Uterus (tissue), 4 donors: ENCODE results near the gene IL1RAP. TPM values are rescaled to one million over a fixed set of nuclear protein-coding genes. Genes with fewer than 3 reads are reported as not detected.
A peak's percentile ranks its signal among the peaks of the same experiment; 100 is the strongest.

ENCODE experiments used
- DNase-seq, 2 donors: peaks; one replicate each; pipeline ENCODE4 v3.0.0-alpha.2; 2019 to 2020
- H3K27ac ChIP-seq, 2 donors: fragments of 200-600 bp; sonication (generic); 1 replicate in 1 of 2; 2 replicates in 1 of 2; pipeline ENCODE4 v1.5.1; 2016 to 2018
- H3K27me3 ChIP-seq, 2 donors: fragments of 200-600 bp; sonication (generic); one replicate each; pipeline ENCODE4 v1.5.1; 2018 to 2019; ENCODE audit warnings: control low read depth in 1 of 2
- H3K36me3 ChIP-seq, 2 donors: fragments of 200-600 bp; sonication (generic); one replicate each; pipeline ENCODE4 v1.5.1; 2019; ENCODE audit warnings: control low read depth in 1 of 2
- H3K4me1 ChIP-seq, 2 donors: fragments of 200-600 bp; sonication (generic); one replicate each; pipeline ENCODE4 v1.5.1; 2018 to 2019; ENCODE audit warnings: control low read depth in 1 of 2
- H3K4me3 ChIP-seq, 2 donors: fragments of 200-600 bp; sonication (generic); 1 replicate in 1 of 2; 2 replicates in 1 of 2; pipeline ENCODE4 v1.5.1; 2018 to 2019; ENCODE audit warnings: mild to moderate bottlenecking in 1 of 2
- H3K9me3 ChIP-seq, 2 donors: fragments of 200-600 bp; sonication (generic); one replicate each; pipeline ENCODE4 v1.5.1; 2019; ENCODE audit warnings: control low read depth in 1 of 2
- POLR2A ChIP-seq, 2 donors: fragments of 450-650 bp; IDR thresholded peaks; one replicate each; pipeline ENCODE4 v1.6.1; 2016; ENCODE audit warnings: antibody characterized with exemption in 2 of 2, mild to moderate bottlenecking in 1 of 2, moderate library complexity in 1 of 2
- intact Hi-C: fragments of 100-400 bp; cut with DNase I; formaldehyde crosslinking; loops from one replicate; pipeline ENCODE4 v1.15.1; 2023; ENCODE audit warnings: low total_unique reads
- total RNA-seq, 4 donors: library from RNA; depleted of rRNA in 3 of 4; stranded (reverse); fragments of >200 nt in 3 of 4; gene quantifications; one replicate each; pipeline versions ENCODE4 v1.1.0 to v1.2.4, GENCODE V29; 2014 to 2023
- TF ChIP-seq, protein P1 (sequence below), 4 experiments: fragments of 200-600 bp in 2 of 4; fragments of 450-650 bp in 2 of 4; sonication (generic) in 2 of 4; IDR thresholded peaks; one replicate each; pipeline ENCODE4 v1.5.1; 2016 to 2019; ENCODE audit warnings: antibody characterized with exemption in 4 of 4, mild to moderate bottlenecking in 2 of 4, moderate library complexity in 1 of 4
- donor health status: DM: yes; HTN: yes; CAD: no.

Gene IL1RAP
- total RNA-seq, 4 donors from 2014 or later, result 2.8 to 26.8 (median 10.4) TPM

DNA sequence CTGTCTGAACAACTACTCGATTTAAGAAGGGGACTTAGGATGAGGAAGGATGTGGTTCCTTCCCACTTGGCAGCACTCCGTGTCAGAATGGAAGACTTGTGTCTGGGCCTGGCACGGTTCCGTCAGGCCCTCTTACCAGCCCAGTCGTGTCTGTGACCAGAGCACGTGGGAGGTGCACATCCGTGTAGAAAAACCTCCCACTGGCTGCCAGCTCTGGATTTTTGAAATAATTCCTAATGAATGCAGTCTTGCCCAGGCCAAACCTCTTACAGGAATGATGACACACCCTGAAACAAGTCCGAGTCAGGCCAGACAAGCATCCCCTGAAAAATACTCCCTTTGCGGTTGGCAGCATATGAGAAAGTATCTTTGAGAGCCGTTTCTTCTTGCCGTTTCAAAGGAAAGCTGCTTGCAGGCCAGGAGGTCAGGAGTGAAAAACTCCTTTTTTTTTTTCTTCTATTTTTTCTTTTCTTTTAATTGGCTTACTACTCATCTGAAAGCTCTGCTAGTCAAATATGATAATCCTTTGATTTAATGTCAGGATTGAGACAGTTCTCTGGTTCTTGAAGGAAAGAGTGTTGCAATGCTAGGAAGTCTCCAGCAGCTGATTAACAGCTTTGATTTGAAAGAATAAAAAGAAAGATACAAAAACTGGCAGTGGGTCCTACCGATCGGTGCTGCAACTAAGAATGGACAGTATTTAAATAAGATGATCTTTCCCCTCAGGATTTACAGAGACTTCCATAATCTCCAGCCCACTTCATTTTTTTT lies 19.8 kb downstream of the IL1RAP start:
- Histone ChIP-seq H3K9me3 (no peaks in the 10 kb centered on the region), H3K36me3 (no peaks in the 10 kb centered on the region), H3K4me3 (no peak overlapping the region), H3K4me1 (peaks cover 6 to 9% of the 10 kb centered on the region in 2 donors), H3K27ac (peak overlapping the region; percentile 50 to 75), H3K27me3 (no peaks in the 10 kb centered on the region)
- intact Hi-C loops, result no loop called here
- peak; percentile 59 to 76 for DNase-seq
- TF ChIP-seq, protein P1, sequence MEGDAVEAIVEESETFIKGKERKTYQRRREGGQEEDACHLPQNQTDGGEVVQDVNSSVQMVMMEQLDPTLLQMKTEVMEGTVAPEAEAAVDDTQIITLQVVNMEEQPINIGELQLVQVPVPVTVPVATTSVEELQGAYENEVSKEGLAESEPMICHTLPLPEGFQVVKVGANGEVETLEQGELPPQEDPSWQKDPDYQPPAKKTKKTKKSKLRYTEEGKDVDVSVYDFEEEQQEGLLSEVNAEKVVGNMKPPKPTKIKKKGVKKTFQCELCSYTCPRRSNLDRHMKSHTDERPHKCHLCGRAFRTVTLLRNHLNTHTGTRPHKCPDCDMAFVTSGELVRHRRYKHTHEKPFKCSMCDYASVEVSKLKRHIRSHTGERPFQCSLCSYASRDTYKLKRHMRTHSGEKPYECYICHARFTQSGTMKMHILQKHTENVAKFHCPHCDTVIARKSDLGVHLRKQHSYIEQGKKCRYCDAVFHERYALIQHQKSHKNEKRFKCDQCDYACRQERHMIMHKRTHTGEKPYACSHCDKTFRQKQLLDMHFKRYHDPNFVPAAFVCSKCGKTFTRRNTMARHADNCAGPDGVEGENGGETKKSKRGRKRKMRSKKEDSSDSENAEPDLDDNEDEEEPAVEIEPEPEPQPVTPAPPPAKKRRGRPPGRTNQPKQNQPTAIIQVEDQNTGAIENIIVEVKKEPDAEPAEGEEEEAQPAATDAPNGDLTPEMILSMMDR (IDR thresholded peaks at IDR 0.05), result no peak

DNA sequence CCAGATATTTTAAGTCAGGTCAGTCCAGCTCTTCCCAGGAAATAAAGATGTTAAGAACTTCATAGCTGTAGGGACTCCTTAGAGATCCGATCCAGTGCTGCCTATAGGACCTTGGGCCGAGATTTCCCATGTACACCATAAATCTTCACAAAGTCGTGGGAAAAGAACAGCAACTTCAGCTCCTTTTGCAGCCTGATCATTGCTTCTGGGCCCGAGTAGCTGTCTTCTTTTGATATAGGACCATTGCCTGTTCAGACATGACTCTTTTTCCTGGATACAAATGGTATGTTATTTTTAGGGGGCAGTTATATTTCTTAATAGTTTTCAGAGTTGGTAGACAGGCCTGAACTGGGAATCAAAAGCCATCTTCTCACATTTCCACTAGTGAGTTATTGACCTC lies 20.5 kb downstream of the IL1RAP start:
- Histone ChIP-seq H3K36me3 (no peaks in the 10 kb centered on the region), H3K4me3 (no peak overlapping the region), H3K4me1 (peaks cover 6 to 9% of the 10 kb centered on the region in 2 donors), H3K27me3 (no peaks in the 10 kb centered on the region), H3K27ac (peak overlapping the region; percentile 50 to 75), H3K9me3 (no peaks in the 10 kb centered on the region)
- no peak for TF ChIP-seq POLR2A (IDR thresholded peaks at IDR 0.05)
- TF ChIP-seq, protein P1 (IDR thresholded peaks at IDR 0.05), result no peak
- DNase-seq, result no peak
- intact Hi-C loops, result no loop called here

DNA sequence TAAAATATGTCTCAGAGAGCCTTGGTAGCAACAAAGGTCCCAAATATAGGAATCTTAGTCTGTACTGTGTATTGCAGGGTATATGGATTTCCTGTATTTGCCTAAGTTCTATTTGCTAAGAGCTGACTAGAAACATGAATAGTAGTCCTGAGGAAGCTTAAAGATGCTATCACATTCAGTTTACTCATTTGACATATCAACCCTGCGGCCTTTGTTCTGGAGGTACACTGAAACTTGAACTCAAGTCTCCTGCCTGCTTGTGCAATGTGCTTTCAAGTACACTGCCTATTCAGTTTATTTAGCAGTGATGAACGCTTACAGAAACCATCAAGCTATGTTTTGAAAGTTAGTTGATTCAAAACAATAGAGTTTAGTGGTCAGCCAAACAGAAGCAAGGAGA lies 21.1 kb downstream of the IL1RAP start:
- intact Hi-C loops, result no loop called here
- H3K4me1 ChIP-seq, result peaks cover 6 to 9% of the 10 kb centered on the region in 2 donors
- TF ChIP-seq, protein P1 (IDR thresholded peaks at IDR 0.05), result no peak
- no peak for TF ChIP-seq POLR2A (IDR thresholded peaks at IDR 0.05)
- no peaks in the 10 kb centered on the region for H3K9me3 ChIP-seq
- no peak for DNase-seq
- H3K4me3 ChIP-seq, result no peak overlapping the region
- no peaks in the 10 kb centered on the region for H3K27me3 ChIP-seq
- H3K27ac ChIP-seq, result peak overlapping the region in 1 of 2 donors; percentile 75
- no peaks in the 10 kb centered on the region for H3K36me3 ChIP-seq

DNA sequence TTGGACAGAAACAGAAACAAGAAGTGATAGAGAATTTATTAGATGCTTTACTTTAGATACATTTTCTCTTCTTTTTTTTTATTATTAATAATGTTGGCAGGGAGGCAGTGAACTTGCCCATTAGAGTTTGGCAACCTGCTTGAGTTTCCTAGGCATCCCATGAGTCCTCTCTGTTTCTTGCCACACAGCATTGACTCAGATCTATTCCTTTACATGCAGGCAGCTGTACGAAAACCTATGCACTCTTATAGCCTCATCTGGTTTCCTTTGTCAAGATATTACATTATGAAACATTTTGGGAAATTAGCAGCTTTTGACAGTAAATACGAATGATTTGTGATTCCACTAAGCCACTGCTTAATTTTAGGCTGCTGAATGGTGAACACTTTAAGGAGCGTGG lies 23.3 kb downstream of the IL1RAP start:
- intact Hi-C loops, result no loop called here

DNA sequence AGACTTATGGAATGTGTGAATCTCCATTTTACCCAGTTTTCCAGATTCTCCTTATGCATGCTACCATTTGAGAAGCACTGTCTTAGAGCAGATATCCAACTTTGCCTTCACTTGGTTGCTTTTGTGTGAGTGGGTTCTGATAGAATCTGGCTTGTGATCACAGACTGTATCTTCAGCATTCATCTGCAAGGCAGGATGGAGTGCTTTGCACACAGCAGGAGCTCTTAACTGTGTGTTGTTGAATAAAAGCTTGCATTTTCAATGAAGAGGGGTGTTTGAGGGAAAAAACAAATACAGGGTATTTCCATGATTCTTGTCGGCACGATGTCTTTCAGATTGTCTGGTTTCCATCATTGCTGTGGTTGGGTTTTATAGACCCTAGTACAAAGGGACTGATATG lies 24.4 kb downstream of the IL1RAP start:
- Histone ChIP-seq H3K4me3 (no peak overlapping the region), H3K4me1 (peaks cover 6 to 9% of the 10 kb centered on the region in 2 donors), H3K36me3 (no peaks in the 10 kb centered on the region), H3K9me3 (no peaks in the 10 kb centered on the region), H3K27ac (no peak overlapping the region), H3K27me3 (no peaks in the 10 kb centered on the region)
- intact Hi-C loops, result no loop called here
- TF ChIP-seq POLR2A (IDR thresholded peaks at IDR 0.05), result no peak
- TF ChIP-seq, protein P1 (IDR thresholded peaks at IDR 0.05), result no peak
- no peak for DNase-seq

More for the DNA sequence above, 23.3 kb downstream of the IL1RAP start:
- no peaks in the 10 kb centered on the region for H3K27me3 ChIP-seq
- no peaks in the 10 kb centered on the region for H3K9me3 ChIP-seq
- H3K4me1 ChIP-seq, result peaks cover 6 to 9% of the 10 kb centered on the region in 2 donors
- no peak overlapping the region for H3K4me3 ChIP-seq
- no peaks in the 10 kb centered on the region for H3K36me3 ChIP-seq
- no peak for DNase-seq
- no peak for TF ChIP-seq POLR2A (IDR thresholded peaks at IDR 0.05)
- TF ChIP-seq, protein P1 (IDR thresholded peaks at IDR 0.05), result no peak
- H3K27ac ChIP-seq, result no peak overlapping the region
